Stimulated activated CD8-positive, alpha-beta memory T cell treated with anti-CD3 and anti-CD28 coated beads, Interleukin-7, amount 100 ng/mL, for 48 hours (primary cell): ENCODE data around the gene COX20.

ENCODE experiments used
- DNase-seq, 2 donors: peaks; one replicate each; pipeline ENCODE4 v3.0.0-alpha.2; 2020; ENCODE audit warnings: low read depth in 1 of 2; ENCODE audit errors: extremely low read depth in 1 of 2

COX20 gene

GRCh38 chr1:244868484-244869363, 33.3 kb downstream of the COX20 start:
- no peak for DNase-seq

DNA sequence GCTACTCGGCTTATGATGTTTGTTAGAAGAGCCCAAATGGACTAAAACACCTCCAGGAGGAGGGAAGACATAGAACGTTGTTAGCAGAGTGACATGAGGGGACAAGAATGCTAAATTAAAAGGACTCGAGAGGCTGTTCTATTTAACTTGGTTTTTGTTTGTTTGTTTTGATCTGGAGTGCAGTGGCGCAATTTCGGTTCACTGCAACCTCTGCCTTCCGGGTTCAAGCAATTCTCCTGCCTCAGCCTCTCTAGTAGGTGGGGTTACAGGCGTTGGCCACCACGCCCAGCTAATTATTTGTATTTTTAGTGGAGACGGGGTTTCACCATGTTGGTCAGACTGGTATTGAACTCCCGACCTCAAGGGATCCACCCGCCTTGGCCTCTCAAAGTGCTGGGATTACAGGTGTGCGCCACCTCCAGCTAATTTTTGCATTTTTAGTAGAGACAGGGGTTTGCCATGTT, 33.9 kb downstream of the COX20 start:
- DNase-seq, result no peak

GRCh38 chr1:244869950-244870349, 34.5 kb downstream of the COX20 start:
- DNase-seq, result no peak

DNA sequence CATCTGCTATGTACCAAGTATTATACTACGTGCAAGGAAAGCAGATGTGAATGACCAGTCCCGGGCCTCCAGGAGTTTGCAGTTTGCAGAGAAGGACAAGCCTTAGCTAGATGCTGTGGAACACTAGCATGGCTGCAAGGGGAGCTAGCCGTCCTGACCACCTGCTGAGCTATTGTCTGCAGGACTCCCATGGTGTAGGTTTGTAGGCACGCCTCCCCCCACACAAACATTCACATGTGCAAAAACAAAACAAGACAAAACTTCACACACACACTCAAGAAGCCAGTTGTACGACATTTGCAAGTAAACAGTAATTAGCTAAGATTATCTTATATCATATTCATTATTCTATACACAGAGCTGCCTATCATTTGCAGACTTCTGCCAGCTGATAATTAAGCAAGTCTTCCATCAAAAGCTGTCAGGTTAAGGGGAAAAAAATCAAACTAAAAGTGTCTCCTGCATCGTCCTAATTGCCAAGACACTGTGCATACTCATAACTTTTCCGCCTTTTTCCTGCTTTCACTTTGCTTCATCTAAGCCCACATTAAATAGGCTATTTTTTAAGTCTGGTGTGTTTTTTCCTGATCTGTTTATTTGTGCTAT, 39.6 kb downstream of the COX20 start:
- DNase-seq, result no peak

- no peak for DNase-seq
Measured at GRCh38 chr1:244876228-244876910, 40.9 kb downstream of the COX20 start.

DNA sequence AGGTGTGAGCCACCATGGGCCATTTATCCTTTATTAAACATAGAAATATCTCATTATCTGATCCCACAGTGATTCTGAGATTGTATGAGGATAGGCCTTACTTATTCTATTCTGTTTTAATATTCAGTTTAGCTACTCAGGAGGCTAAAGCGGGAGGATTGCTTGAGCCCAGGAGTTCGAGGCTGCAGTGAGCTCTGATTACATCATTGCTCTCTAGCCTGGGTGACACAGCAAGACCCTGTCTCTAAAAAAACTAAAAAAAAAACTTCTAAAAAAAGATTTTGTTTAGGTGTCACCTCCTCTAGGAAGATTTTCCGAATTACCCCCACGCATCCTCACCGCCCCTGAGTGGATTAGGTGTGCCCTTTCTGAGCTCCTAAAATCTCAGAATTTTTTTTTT, 43.2 kb downstream of the COX20 start:
- no peak for DNase-seq

GRCh38 chr1:244881552-244882280, 46.3 kb downstream of the COX20 start:
- no peak for DNase-seq

- no peak for DNase-seq
Measured at GRCh38 chr1:244887281-244887680, 51.8 kb downstream of the COX20 start.

DNA sequence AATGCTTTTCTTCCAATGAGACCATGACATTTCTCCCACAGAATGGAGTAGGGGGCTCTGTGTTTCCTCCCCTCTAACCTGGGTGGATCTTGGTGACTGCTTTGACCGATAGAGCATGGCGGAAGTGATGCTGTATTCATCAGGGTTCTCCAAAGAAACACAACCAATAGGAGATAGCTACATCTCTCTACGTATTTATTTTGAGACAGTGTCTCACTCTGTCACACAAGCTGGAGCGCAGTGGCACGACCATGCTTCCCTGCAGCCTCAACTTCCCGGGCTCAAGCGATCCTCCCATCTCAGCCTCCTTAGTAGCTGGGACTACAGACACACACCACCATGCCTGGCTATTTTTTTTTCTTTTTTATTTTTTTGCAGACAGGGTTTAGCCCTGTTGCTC, 58.4 kb downstream of the COX20 start:
- DNase-seq, result no peak
